Neuronal stem cell (in vitro differentiated cells): ENCODE results near the gene RBM34.
A peak's percentile ranks its signal among the peaks of the same experiment; 100 is the strongest.
"Not testable (repeated sequence)": the region's sequence is repeated elsewhere in the genome, so short reads cannot be mapped to it uniquely, and the experiment has no call there.

Experiments
- DNase-seq: peaks from one replicate; pipeline ENCODE4 v3.0.0-alpha.2; 2013; ENCODE audit warnings: low spot score
- H2AFZ ChIP-seq: one replicate; pipeline ENCODE4 v1.6.1; 2013; ENCODE audit warnings: mild to moderate bottlenecking, low read length, inconsistent platforms
- H2AK5ac ChIP-seq: 2 replicates; pipeline ENCODE4 v1.6.1; 2013; ENCODE audit warnings: low read depth, mild to moderate bottlenecking, inconsistent platforms, low read length, moderate library complexity, mixed read lengths
- H2BK120ac ChIP-seq: 2 replicates; pipeline ENCODE4 v1.6.1; 2013; ENCODE audit warnings: low read depth, mild to moderate bottlenecking, inconsistent platforms, low read length, moderate library complexity, mixed read lengths
- H2BK12ac ChIP-seq: one replicate; pipeline ENCODE4 v1.6.1; 2013; ENCODE audit warnings: low read length, inconsistent platforms
- H2BK15ac ChIP-seq: 2 replicates; pipeline ENCODE4 v1.6.1; 2013; ENCODE audit warnings: mild to moderate bottlenecking, low read length, inconsistent platforms, mixed read lengths
- H2BK5ac ChIP-seq: one replicate; pipeline ENCODE4 v1.6.1; 2013; ENCODE audit warnings: inconsistent platforms, mild to moderate bottlenecking, low read length, moderate library complexity
- H3K14ac ChIP-seq: one replicate; pipeline ENCODE4 v1.6.1; 2013; ENCODE audit warnings: low read length, inconsistent platforms
- H3K18ac ChIP-seq: 2 replicates; pipeline ENCODE4 v1.6.1; 2013; ENCODE audit warnings: low read length, inconsistent platforms
- H3K23ac ChIP-seq: 2 replicates; pipeline ENCODE4 v1.6.1; 2013; ENCODE audit warnings: low read depth, mild to moderate bottlenecking, mixed read lengths, low read length, inconsistent platforms; ENCODE audit not compliant: poor library complexity
- H3K27ac ChIP-seq: replicated peaks from 3 replicates; pipeline ENCODE4 v1.5.1; 2013; ENCODE audit warnings: low read length, inconsistent platforms
- H3K27me3 ChIP-seq, 3 experiments: 2 replicates each; pipeline ENCODE4 v1.6.1; 2013; ENCODE audit warnings: low read length in 3 of 3, mild to moderate bottlenecking in 2 of 3, inconsistent platforms in 1 of 3, low read depth in 1 of 3, mixed read lengths in 1 of 3, moderate library complexity in 1 of 3; ENCODE audit not compliant: control insufficient read depth in 3 of 3, insufficient read depth in 3 of 3
- H3K36me3 ChIP-seq, 2 donors: replicated peaks in 1 of 2; 2 replicates each; pipeline ENCODE4 v1.6.1; 2013; ENCODE audit warnings: low read length in 2 of 2; ENCODE audit not compliant: control insufficient read depth in 2 of 2, insufficient read depth in 2 of 2
- H3K4ac ChIP-seq: 2 replicates; pipeline ENCODE4 v1.6.1; 2013; ENCODE audit warnings: inconsistent platforms, mild to moderate bottlenecking, low read length, moderate library complexity
- H3K4me1 ChIP-seq, 2 donors: 1 replicate in 1 of 2; 2 replicates in 1 of 2; pipeline ENCODE4 v1.6.1; 2013; ENCODE audit warnings: low read length in 2 of 2, low read depth in 1 of 2; ENCODE audit not compliant: control insufficient read depth in 2 of 2, insufficient read depth in 1 of 2
- H3K4me2 ChIP-seq: one replicate; pipeline ENCODE4 v1.6.1; 2013; ENCODE audit warnings: mild to moderate bottlenecking, low read length, inconsistent platforms; ENCODE audit not compliant: insufficient read depth, poor library complexity, severe bottlenecking
- H3K4me3 ChIP-seq, 2 donors: 2 replicates each; pipeline ENCODE4 v1.5.1; 2013; ENCODE audit warnings: low read length in 2 of 2, mild to moderate bottlenecking in 2 of 2, inconsistent platforms in 1 of 2, moderate library complexity in 1 of 2
- H3K79me1 ChIP-seq: one replicate; pipeline ENCODE4 v1.6.1; 2013; ENCODE audit warnings: low read depth, mild to moderate bottlenecking, inconsistent platforms, low read length, moderate library complexity
- H3K9ac ChIP-seq: one replicate; pipeline ENCODE4 v1.6.1; 2013; ENCODE audit warnings: mild to moderate bottlenecking, low read depth, low read length, inconsistent platforms; ENCODE audit not compliant: poor library complexity
- H3K9me3 ChIP-seq, 2 donors: replicated peaks in 1 of 2; 2 replicates each; pipeline versions ENCODE3 to v1.6.1; 2013; ENCODE audit warnings: low read length in 2 of 2, mild to moderate bottlenecking in 2 of 2, inconsistent platforms in 1 of 2, low read depth in 1 of 2, mixed read lengths in 1 of 2, moderate library complexity in 1 of 2; ENCODE audit not compliant: control insufficient read depth in 2 of 2, insufficient read depth in 1 of 2
- H4K8ac ChIP-seq: one replicate; pipeline ENCODE4 v1.6.1; 2013; ENCODE audit warnings: low read depth, mild to moderate bottlenecking, inconsistent platforms, low read length, moderate library complexity
- H4K91ac ChIP-seq: one replicate; pipeline ENCODE4 v1.6.1; 2013; ENCODE audit warnings: low read length, low read depth, mild to moderate bottlenecking, inconsistent platforms; ENCODE audit not compliant: poor library complexity
- WGBS, 2 donors: extraction: QIAGEN DNeasy Blood & Tissue Kit; methylation state at CpG; one replicate each; pipeline ENCODE4 v1.1.7; 2013; ENCODE audit warnings: missing lambda C conversion rate in 2 of 2, mixed read lengths in 1 of 2; ENCODE audit not compliant: insufficient read length in 2 of 2, insufficient replicate concordance in 1 of 2; ENCODE audit errors: extremely low coverage in 2 of 2; 5-methylcytosine and 5-hydroxymethylcytosine counted together

The RBM34 gene

DNA sequence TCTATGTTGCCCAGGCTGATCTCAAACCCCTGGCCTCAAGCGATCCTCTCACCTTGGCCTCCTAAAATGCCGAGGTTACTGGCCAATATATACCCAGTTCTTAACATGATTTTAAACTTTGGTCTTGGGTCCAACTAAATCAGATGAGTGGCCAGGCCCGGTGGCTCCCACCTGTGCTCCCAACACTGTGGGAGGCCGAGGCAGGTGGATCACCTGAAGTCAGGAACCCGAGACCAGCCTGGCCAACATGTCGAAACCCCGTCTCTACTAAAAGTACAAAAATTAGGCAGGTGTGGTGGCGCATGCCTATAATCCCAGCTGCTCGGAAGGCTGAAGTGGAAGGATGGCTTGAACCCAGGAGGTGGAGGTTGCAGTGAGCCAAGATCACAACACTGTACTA lies 62.1 kb downstream of the RBM34 start:
- Histone ChIP-seq H3K18ac (no peak overlapping the region), H3K4ac (no peak overlapping the region), H3K27ac (no peak overlapping the region), H3K23ac (no peak overlapping the region), H3K9ac (no peak overlapping the region), H3K9me3 (no peaks in the 10 kb centered on the region), H2BK5ac (no peak overlapping the region), H3K4me3 (no peak overlapping the region), H4K91ac (no peak overlapping the region), H2BK12ac (no peak overlapping the region), H3K14ac (no peak overlapping the region), H3K36me3 (no peaks in the 10 kb centered on the region), H3K79me1 (no peaks in the 10 kb centered on the region), H2AK5ac (no peak overlapping the region), H3K4me2 (no peak overlapping the region), H2BK120ac (no peak overlapping the region), H3K27me3 (no peaks in the 10 kb centered on the region), H2AFZ (no peak overlapping the region), H4K8ac (no peak overlapping the region), H3K4me1 (peaks cover 0 to 6% of the 10 kb centered on the region in 2 donors), H2BK15ac (no peak overlapping the region)
- DNase-seq: no peak
- no CpG with 5 or more reads among the region's 9 CpGs for WGBS, 2 donors

DNA sequence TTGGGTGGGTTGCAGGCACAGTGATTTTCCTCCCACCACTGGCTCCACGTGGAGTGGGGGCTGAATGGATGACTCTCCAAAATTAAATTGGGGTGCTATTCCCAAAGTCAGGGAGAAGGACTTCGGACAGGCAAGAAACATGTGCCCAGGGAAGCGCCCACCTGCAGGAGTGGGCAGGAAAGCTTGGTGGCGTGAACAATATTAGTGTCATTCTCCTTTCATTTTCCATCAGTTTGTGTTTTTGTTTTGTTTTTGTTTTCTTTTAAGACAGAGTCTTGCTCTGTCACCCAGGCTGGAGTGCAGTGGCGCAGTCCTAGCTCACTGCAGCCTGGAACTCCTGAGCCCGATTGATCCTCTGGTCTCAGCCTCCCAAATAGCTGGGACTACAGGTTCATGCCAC lies 62.5 kb downstream of the RBM34 start:
- Histone ChIP-seq H3K9me3 (peaks cover 0 to under 1% of the 10 kb centered on the region in 2 donors), H4K91ac (no peak overlapping the region), H2AK5ac (no peak overlapping the region), H3K14ac (no peak overlapping the region), H4K8ac (no peak overlapping the region), H2BK15ac (no peak overlapping the region), H3K23ac (no peak overlapping the region), H3K4me3 (no peak overlapping the region), H2BK12ac (no peak overlapping the region), H3K36me3 (no peaks in the 10 kb centered on the region), H3K4ac (no peak overlapping the region), H3K4me2 (no peak overlapping the region), H3K27ac (no peak overlapping the region), H2BK5ac (no peak overlapping the region), H2BK120ac (no peak overlapping the region), H3K18ac (no peak overlapping the region), H3K27me3 (no peaks in the 10 kb centered on the region), H3K79me1 (no peaks in the 10 kb centered on the region), H3K4me1 (peaks cover 2 to 7% of the 10 kb centered on the region in 2 donors), H2AFZ (no peak overlapping the region), H3K9ac (no peak overlapping the region)
- no CpG with 5 or more reads among the region's 6 CpGs for WGBS, 2 donors
- DNase-seq: no peak

GRCh38 chr1:235097501-235097900 lies 63.5 kb downstream of the RBM34 start:
- not testable (repeated sequence) for H2BK12ac ChIP-seq, H3K18ac ChIP-seq, H3K4me2 ChIP-seq, H4K91ac ChIP-seq, H2AK5ac ChIP-seq, H3K79me1 ChIP-seq, H3K23ac ChIP-seq, H3K14ac ChIP-seq, H3K9me3 ChIP-seq, H4K8ac ChIP-seq, H3K27ac ChIP-seq, H2BK15ac ChIP-seq, H3K4me3 ChIP-seq, H3K9ac ChIP-seq, H2BK120ac ChIP-seq, H3K4ac ChIP-seq, H3K36me3 ChIP-seq, H3K27me3 ChIP-seq, DNase-seq, H2AFZ ChIP-seq
- peaks cover 4 to 13% of the 10 kb centered on the region in 2 donors for H3K4me1 ChIP-seq
- WGBS, 2 donors: no CpG with 5 or more reads among the region's 14 CpGs
- H2BK5ac ChIP-seq: peak overlapping the region; percentile 39

- no peak overlapping the region for H2BK5ac ChIP-seq
- no peak overlapping the region for H4K8ac ChIP-seq
- H3K4me3 ChIP-seq: no peak overlapping the region
- H3K4me2 ChIP-seq: no peak overlapping the region
- no peak overlapping the region for H2AK5ac ChIP-seq
- no peak overlapping the region for H2BK12ac ChIP-seq
- H3K9ac ChIP-seq: no peak overlapping the region
- no peaks in the 10 kb centered on the region for H3K27me3 ChIP-seq
- H2BK120ac ChIP-seq: no peak overlapping the region
- H4K91ac ChIP-seq: no peak overlapping the region
- no peak overlapping the region for H3K23ac ChIP-seq
- H3K27ac ChIP-seq: no peak overlapping the region
- no CpG with 5 or more reads among the region's 6 CpGs for WGBS, 2 donors
- no peak overlapping the region for H2AFZ ChIP-seq
- peaks cover 7 to 13% of the 10 kb centered on the region in 2 donors for H3K4me1 ChIP-seq
- no peaks in the 10 kb centered on the region for H3K36me3 ChIP-seq
- no peak for DNase-seq
- no peak overlapping the region for H2BK15ac ChIP-seq
- no peak overlapping the region for H3K18ac ChIP-seq
- H3K4ac ChIP-seq: no peak overlapping the region
- no peaks in the 10 kb centered on the region for H3K79me1 ChIP-seq
- peaks cover 0 to 1% of the 10 kb centered on the region in 2 donors for H3K9me3 ChIP-seq
- H3K14ac ChIP-seq: no peak overlapping the region
Measured at GRCh38 chr1:235095938-235096562, 65.0 kb downstream of the RBM34 start.
